Kidney capillary endothelial cell (primary cell): ENCODE results near the gene PKP4.

Source experiments
- DNase-seq: peaks from one replicate; pipeline ENCODE4 v3.0.0-alpha.2; 2018; ENCODE audit warnings: low spot score

PKP4 gene

GRCh38 chr2:158718851-158719250 is 262.1 kb downstream of the PKP4 start:
- no peak for DNase-seq

- no peak for DNase-seq
These were observed 262.7 kb downstream of the PKP4 start for GRCh38 chr2:158719403-158719802.

- no peak for DNase-seq
These were observed 265.7 kb downstream of the PKP4 start for GRCh38 chr2:158722266-158723105.

- DNase-seq: no peak
These were observed 266.6 kb downstream of the PKP4 start for GRCh38 chr2:158723181-158723838.

- no peak for DNase-seq
These were observed 267.4 kb downstream of the PKP4 start for GRCh38 chr2:158723921-158724802.

- no peak for DNase-seq
These were observed 268.1 kb downstream of the PKP4 start for GRCh38 chr2:158724803-158725381.

- DNase-seq: no peak
These were observed 268.7 kb downstream of the PKP4 start for GRCh38 chr2:158725441-158725891.

- DNase-seq: no peak
These were observed 270.3 kb downstream of the PKP4 start for GRCh38 chr2:158726911-158727592.

- no peak for DNase-seq
These were observed 271.7 kb downstream of the PKP4 start for GRCh38 chr2:158728422-158728821.

- no peak for DNase-seq
These were observed 272.7 kb downstream of the PKP4 start for GRCh38 chr2:158729451-158729850.

- DNase-seq: no peak
These were observed 273.3 kb downstream of the PKP4 start for GRCh38 chr2:158729873-158730620.

- DNase-seq: no peak
These were observed 273.9 kb downstream of the PKP4 start for GRCh38 chr2:158730621-158731140.

GRCh38 chr2:158731386-158731785 is 274.6 kb downstream of the PKP4 start:
- DNase-seq: no peak
